ENCODE data around the gene CDKN1C. TPM values are rescaled to one million over a fixed set of nuclear protein-coding genes. Genes with fewer than 3 reads are reported as not detected.

CDKN1C gene
- total RNA-seq, 2 donors from 2014 or later = 36.5 to 42.7 TPM

DNA sequence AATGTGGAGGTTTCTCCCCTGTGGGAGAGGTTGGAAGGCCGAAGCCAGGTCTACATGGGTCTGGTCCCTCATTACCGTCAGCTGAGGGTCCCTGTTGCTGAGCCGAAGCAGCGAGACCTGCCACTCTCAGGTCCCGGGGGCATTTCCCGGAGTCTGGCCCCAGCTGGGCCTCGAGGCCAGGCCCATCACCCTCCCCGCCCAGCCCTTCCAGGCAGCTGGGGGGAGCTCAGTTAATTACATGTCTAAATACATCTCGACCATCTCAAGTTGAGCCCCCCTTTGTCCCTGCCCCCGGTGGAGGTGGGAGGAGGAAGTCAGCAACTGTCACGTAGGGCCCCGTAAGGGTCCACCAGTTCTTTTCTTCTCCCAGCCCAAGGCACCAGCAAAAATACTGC is 3.6 kb downstream of the CDKN1C start:
- no peaks in the 10 kb centered on the region for H3K9me3 ChIP-seq
- no peaks in the 10 kb centered on the region for H3K4me1 ChIP-seq (replicated peaks)
- no peak overlapping the region for H3K27ac ChIP-seq
- TF ChIP-seq POLR2A (IDR thresholded peaks at IDR 0.05) = no peak
- TF ChIP-seq CTCF (IDR thresholded peaks at IDR 0.05) = no peak
- no peak for TF ChIP-seq POLR2AphosphoS5 (IDR thresholded peaks at IDR 0.05)
- H3K4me3 ChIP-seq = no peak overlapping the region
- 55% methylated on average over 12 of the region's 12 CpGs for WGBS
- no peak for DNase-seq (ENCODE audit: low spot score)
- H3K36me3 ChIP-seq = no peaks in the 10 kb centered on the region
- intact Hi-C loops (cut with DNase I) = loop anchor here (5.0 to 10.0 kb wide), 2 partner anchors 105 to 1117 kb away; partner anchors contain the start of gene CTSD
- no peaks in the 10 kb centered on the region for H3K27me3 ChIP-seq (replicated peaks; ENCODE audit: insufficient read depth)

DNA sequence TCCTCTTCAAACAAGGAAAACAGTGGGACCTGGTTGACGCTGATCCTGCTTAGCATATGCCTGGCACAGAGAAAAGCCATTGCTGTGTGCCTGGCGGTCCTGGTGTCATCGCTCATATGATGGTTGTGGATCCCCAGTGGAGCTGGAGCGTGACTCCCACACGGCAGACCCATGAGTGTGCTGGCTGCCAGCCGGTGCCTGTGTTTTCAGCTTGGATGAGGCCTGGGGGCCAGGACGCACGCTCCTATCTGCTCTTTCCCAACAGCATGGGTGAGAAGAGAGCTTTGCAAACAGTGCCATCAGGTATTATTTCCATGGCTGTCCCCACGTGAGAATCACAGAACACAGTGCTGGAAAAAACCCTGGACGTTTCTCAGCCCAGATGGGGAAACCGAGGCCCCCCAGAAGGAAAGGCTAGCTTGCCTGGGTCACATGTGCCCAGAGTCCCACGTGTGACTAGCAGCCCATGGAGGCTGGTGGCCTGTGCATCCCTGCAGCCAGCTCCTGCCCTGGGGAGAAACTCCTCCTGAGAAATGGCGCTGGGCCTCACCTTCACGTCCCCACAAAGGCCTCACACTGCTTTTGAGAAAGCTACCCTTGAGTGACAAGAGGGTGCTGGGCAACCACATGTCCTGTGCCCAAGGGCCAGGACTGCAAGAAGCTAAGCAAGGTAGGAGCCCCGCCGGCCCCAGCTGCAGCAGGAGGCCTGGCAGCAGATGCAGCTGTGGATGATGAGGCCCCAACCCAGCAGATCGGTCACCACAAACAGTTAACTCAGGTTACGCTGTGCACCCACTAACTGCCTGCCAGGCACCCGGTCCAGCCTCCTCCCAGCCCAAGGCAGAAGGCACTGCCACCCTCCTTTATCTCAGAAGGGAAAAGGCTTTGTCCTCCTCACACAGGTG is 4.2 kb downstream of the CDKN1C start:
- Histone ChIP-seq H3K4me1 (replicated peaks) (no peaks in the 10 kb centered on the region), H3K9me3 (no peaks in the 10 kb centered on the region), H3K27me3 (replicated peaks; ENCODE audit: insufficient read depth) (no peaks in the 10 kb centered on the region), H3K36me3 (no peaks in the 10 kb centered on the region), H3K27ac (no peak overlapping the region), H3K4me3 (no peak overlapping the region)
- no peak for DNase-seq (ENCODE audit: low spot score)
- WGBS = 76% methylated on average over 18 of the region's 19 CpGs
- intact Hi-C loops (cut with DNase I) = loop anchor here (5.0 to 10.0 kb wide), 2 partner anchors 104 to 1117 kb away; partner anchors contain the start of gene CTSD
- no peak for TF ChIP-seq POLR2AphosphoS5 (IDR thresholded peaks at IDR 0.05)
- TF ChIP-seq POLR2A (IDR thresholded peaks at IDR 0.05) = no peak
- TF ChIP-seq CTCF (IDR thresholded peaks at IDR 0.05) = no peak

DNA sequence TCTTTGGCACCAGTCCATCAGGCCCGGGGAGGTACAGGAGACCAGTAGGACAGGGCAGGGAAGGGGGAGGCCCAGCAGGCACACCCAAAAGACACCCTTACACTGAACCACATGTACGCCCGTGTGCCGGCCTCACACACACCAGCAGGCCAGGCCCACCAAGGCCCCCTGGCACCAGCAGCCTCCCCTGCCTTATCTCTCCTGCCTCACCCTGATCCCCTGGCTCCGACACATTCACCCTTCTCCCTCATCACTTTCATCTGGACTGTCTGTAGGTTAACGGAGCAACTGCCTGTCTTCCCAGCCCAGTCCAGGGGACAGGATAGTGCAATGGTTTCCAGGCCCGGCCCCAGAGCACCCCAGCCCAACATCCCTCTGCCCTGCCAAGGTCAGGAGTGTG is 4.9 kb downstream of the CDKN1C start:
- Histone ChIP-seq H3K4me1 (replicated peaks) (no peaks in the 10 kb centered on the region), H3K4me3 (no peak overlapping the region), H3K27ac (no peak overlapping the region), H3K9me3 (no peaks in the 10 kb centered on the region), H3K27me3 (replicated peaks; ENCODE audit: insufficient read depth) (no peaks in the 10 kb centered on the region), H3K36me3 (no peaks in the 10 kb centered on the region)
- intact Hi-C loops (cut with DNase I) = loop anchor here (5.0 to 10.0 kb wide), 2 partner anchors 103 to 1116 kb away; partner anchors contain the start of gene CTSD
- no peak for TF ChIP-seq CTCF (IDR thresholded peaks at IDR 0.05)
- TF ChIP-seq POLR2AphosphoS5 (IDR thresholded peaks at IDR 0.05) = no peak
- TF ChIP-seq POLR2A (IDR thresholded peaks at IDR 0.05) = no peak
- no peak for DNase-seq (ENCODE audit: low spot score)
- 84% methylated on average over 7 of the region's 7 CpGs for WGBS

- H3K4me1 ChIP-seq (replicated peaks) = no peaks in the 10 kb centered on the region
- TF ChIP-seq CTCF (IDR thresholded peaks at IDR 0.05) (no peak), POLR2A (IDR thresholded peaks at IDR 0.05) (no peak), POLR2AphosphoS5 (IDR thresholded peaks at IDR 0.05) (no peak)
- H3K36me3 ChIP-seq = no peaks in the 10 kb centered on the region
- intact Hi-C loops (cut with DNase I) = no loop called here
- no peak overlapping the region for H3K27ac ChIP-seq
- H3K9me3 ChIP-seq = no peaks in the 10 kb centered on the region
- DNase-seq (ENCODE audit: low spot score) = no peak
- no peak overlapping the region for H3K4me3 ChIP-seq
- no peaks in the 10 kb centered on the region for H3K27me3 ChIP-seq (replicated peaks; ENCODE audit: insufficient read depth)
- WGBS = 96% methylated on average over 8 of the region's 8 CpGs
Observed at GRCh38 chr11:2878782-2879181, 6.8 kb downstream of the CDKN1C start.

GRCh38 chr11:2877474-2877873 is 8.1 kb downstream of the CDKN1C start:
- H3K36me3 ChIP-seq = no peaks in the 10 kb centered on the region
- TF ChIP-seq CTCF (IDR thresholded peaks at IDR 0.05) = no peak
- TF ChIP-seq POLR2A (IDR thresholded peaks at IDR 0.05) = no peak
- TF ChIP-seq POLR2AphosphoS5 (IDR thresholded peaks at IDR 0.05) = no peak
- H3K27ac ChIP-seq = no peak overlapping the region
- no peak for DNase-seq (ENCODE audit: low spot score)
- WGBS = 54% methylated on average over 6 of the region's 6 CpGs
- H3K27me3 ChIP-seq (replicated peaks; ENCODE audit: insufficient read depth) = no peaks in the 10 kb centered on the region
- intact Hi-C loops (cut with DNase I) = no loop called here
- H3K4me3 ChIP-seq = no peak overlapping the region
- H3K4me1 ChIP-seq (replicated peaks) = no peaks in the 10 kb centered on the region
- no peaks in the 10 kb centered on the region for H3K9me3 ChIP-seq
